Endothelial cell of umbilical vein (primary cell): ENCODE results near the gene SMAD3. TPM values are rescaled to one million over a fixed set of nuclear protein-coding genes. Genes with fewer than 3 reads are reported as not detected.

ENCODE experiments used
- BruUV-seq: library from RNA; stranded (reverse); fragments of 400-500 nt; replicated peaks from 2 replicates; lab custom pipeline; 2021; lab: Mats Ljungman, UMichigan
- CTCF ChIA-PET: fragments of 300-600, 350-600 bp; sonication (Branson Sonifier 250); formaldehyde crosslinking; loops from one replicate; lab custom pipeline; 2021; ENCODE audit warnings: antibody characterized with exemption, inconsistent platforms; lab: Charles Lee
- POLR2A ChIA-PET: fragments of 300-600, 350-600 bp; sonication (Branson Sonifier 250); formaldehyde crosslinking; loops from one replicate; lab custom pipeline; 2021; ENCODE audit warnings: antibody characterized with exemption, inconsistent platforms; lab: Charles Lee
- DNase-seq: peaks from one replicate; pipeline ENCODE4 v3.0.0-alpha.2; 2011; ENCODE audit warnings: low read depth, low spot score
- FAIRE-seq: peaks from 2 replicates; lab custom pipeline; 2011; peaks lifted over from hg19 to GRCh38; lab: Jason Lieb, UNC
- H2AFZ ChIP-seq: 2 replicates; pipeline ENCODE4 v1.6.0; 2012; ENCODE audit warnings: low read depth, low read length, control low read depth, inconsistent platforms
- H3K27ac ChIP-seq: 2 replicates; pipeline ENCODE4 v1.5.1; 2011; ENCODE audit warnings: low read depth, mild to moderate bottlenecking, control low read depth, low read length, moderate library complexity; ENCODE audit not compliant: insufficient read depth
- H3K27me3 ChIP-seq, 2 experiments: 2 replicates each; pipeline versions ENCODE4 v1.6.0 to v1.6.1; 2011; ENCODE audit warnings: low read length in 2 of 2, mixed read lengths in 1 of 2; ENCODE audit not compliant: control insufficient read depth in 2 of 2, insufficient read depth in 2 of 2
- H3K36me3 ChIP-seq, 2 experiments: 2 replicates in 1 of 2; 3 replicates in 1 of 2; pipeline ENCODE4 v1.5.1; 2011; ENCODE audit warnings: low read length in 2 of 2, mild to moderate bottlenecking in 1 of 2, moderate library complexity in 1 of 2; ENCODE audit not compliant: control insufficient read depth in 2 of 2, insufficient read depth in 2 of 2; ENCODE audit errors: extremely low read depth in 1 of 2
- H3K4me1 ChIP-seq: 3 replicates; pipeline ENCODE4 v1.5.1; 2011; ENCODE audit warnings: mild to moderate bottlenecking, low read length; ENCODE audit not compliant: control insufficient read depth, insufficient read depth; ENCODE audit errors: extremely low read depth
- H3K4me2 ChIP-seq: 2 replicates; pipeline ENCODE4 v1.6.1; 2011; ENCODE audit warnings: low read length, control low read depth, mixed read lengths; ENCODE audit not compliant: insufficient read depth
- H3K4me3 ChIP-seq, 3 experiments: fragments of 200-600 bp in 1 of 3; sonication (generic), shearing (Covaris generic) in 1 of 3; replicated peaks in 1 of 3; 2 replicates each; pipeline ENCODE4 v1.5.1; 2011 to 2016; ENCODE audit warnings: control low read depth in 3 of 3, low read length in 3 of 3, mild to moderate bottlenecking in 2 of 3, inconsistent platforms in 1 of 3, low read depth in 1 of 3, moderate library complexity in 1 of 3; ENCODE audit not compliant: insufficient read depth in 1 of 3
- H3K79me2 ChIP-seq: 2 replicates; pipeline ENCODE4 v1.6.0; 2012; ENCODE audit warnings: low read length, inconsistent platforms; ENCODE audit not compliant: control insufficient read depth, insufficient read depth
- H3K9ac ChIP-seq: replicated peaks from 2 replicates; pipeline ENCODE3; 2011; ENCODE audit warnings: low read length, control low read depth; ENCODE audit not compliant: insufficient read depth; ENCODE audit errors: extremely low read depth
- H3K9me1 ChIP-seq: replicated peaks from 3 replicates; pipeline ENCODE4 v1.6.0; 2011; ENCODE audit warnings: mild to moderate bottlenecking, low read length; ENCODE audit not compliant: control insufficient read depth, insufficient read depth; ENCODE audit errors: extremely low read depth
- H3K9me3 ChIP-seq: replicated peaks from 2 replicates; pipeline ENCODE4 v1.5.1; 2012; ENCODE audit warnings: low read length, inconsistent platforms; ENCODE audit not compliant: control insufficient read depth, insufficient read depth
- H4K20me1 ChIP-seq: replicated peaks from 2 replicates; pipeline ENCODE3; 2011; ENCODE audit warnings: mild to moderate bottlenecking, low read length; ENCODE audit not compliant: control insufficient read depth, insufficient read depth; ENCODE audit errors: extremely low read depth
- EZH2 ChIP-seq: IDR thresholded peaks from 2 replicates; pipeline ENCODE4 v1.6.1; 2012; ENCODE audit warnings: borderline replicate concordance, low read depth, mild to moderate bottlenecking, moderate library complexity, low read length, inconsistent platforms; ENCODE audit not compliant: severe bottlenecking
- FOS ChIP-seq: IDR thresholded peaks from 2 replicates; pipeline ENCODE4 v1.6.1; 2011; ENCODE audit warnings: mild to moderate bottlenecking, low read length, moderate library complexity, borderline replicate concordance; ENCODE audit not compliant: insufficient read depth
- GATA2 ChIP-seq: IDR thresholded peaks from 2 replicates; pipeline ENCODE4 v1.7.0; 2011; ENCODE audit warnings: low read depth, mild to moderate bottlenecking, moderate library complexity, mixed read lengths, low read length; ENCODE audit not compliant: insufficient read length, insufficient read depth
- JUN ChIP-seq: IDR thresholded peaks from 2 replicates; pipeline ENCODE4 v1.6.1; 2011; ENCODE audit warnings: borderline replicate concordance, low read depth; ENCODE audit not compliant: insufficient read length, insufficient read depth
- MYC ChIP-seq: IDR thresholded peaks from one replicate; pipeline ENCODE4 v1.6.1; 2011; ENCODE audit warnings: mild to moderate bottlenecking, low read depth, low read length
- POLR2A ChIP-seq: IDR thresholded peaks from 2 replicates; pipeline ENCODE4 v1.6.1; 2012; ENCODE audit warnings: low read depth, mild to moderate bottlenecking, control low read depth, low read length
- POLR2AphosphoS5 ChIP-seq: IDR thresholded peaks from 2 replicates; pipeline ENCODE4 v1.6.1; 2012; ENCODE audit warnings: low read depth, mild to moderate bottlenecking, control low read depth, low read length, moderate library complexity; ENCODE audit not compliant: insufficient read depth
- dilution Hi-C: fragments of 300-500 bp; cut with MboI; formaldehyde crosslinking; loops from one replicate; pipeline ENCODE4 v1.15.0; 2019; ENCODE audit warnings: low sequenced_read_pairs; ENCODE audit not compliant: extremely low pct_ligation_motif_present
- intact Hi-C: fragments of 100-400 bp; cut with micrococcal nuclease; formaldehyde crosslinking; loops from one replicate; pipeline ENCODE4 v1.10.0; 2022
- polyA plus RNA-seq, 4 experiments: library from polyadenylated mRNA; depleted of rRNA in 3 of 4; stranded (reverse) in 3 of 4; unstranded in 1 of 4; fragments of >200 nt; gene quantifications; 2 replicates each; pipeline versions ENCODE4 v1.2.1 to v1.2.3, GENCODE V29; 2011 to 2012; ENCODE audit warnings: missing spikeins in 1 of 4
- total RNA-seq: library from RNA; stranded (reverse); gene quantifications from 2 replicates; pipeline ENCODE4 v1.2.3, GENCODE V29; 2021
- TF ChIP-seq, protein P1 (sequence below), 2 donors: IDR thresholded peaks; 1 replicate in 1 of 2; 2 replicates in 1 of 2; pipeline ENCODE4 v1.5.1; 2011; ENCODE audit warnings: low read length in 2 of 2, mild to moderate bottlenecking in 2 of 2, moderate library complexity in 2 of 2, control low read depth in 1 of 2, inconsistent platforms in 1 of 2, low read depth in 1 of 2; ENCODE audit not compliant: insufficient read depth in 1 of 2; ENCODE audit errors: extremely low read depth in 1 of 2
- TF ChIP-seq, protein P2 (sequence below): IDR thresholded peaks from 2 replicates; pipeline ENCODE4 v1.6.1; 2011; ENCODE audit not compliant: insufficient read depth, insufficient read length

Gene SMAD3
- total and polyA plus RNA-seq, 2 donors (not counting 3 experiments of a cell fraction or from before 2014, with no cell fraction given), result 56.4 to 88.2 TPM

DNA sequence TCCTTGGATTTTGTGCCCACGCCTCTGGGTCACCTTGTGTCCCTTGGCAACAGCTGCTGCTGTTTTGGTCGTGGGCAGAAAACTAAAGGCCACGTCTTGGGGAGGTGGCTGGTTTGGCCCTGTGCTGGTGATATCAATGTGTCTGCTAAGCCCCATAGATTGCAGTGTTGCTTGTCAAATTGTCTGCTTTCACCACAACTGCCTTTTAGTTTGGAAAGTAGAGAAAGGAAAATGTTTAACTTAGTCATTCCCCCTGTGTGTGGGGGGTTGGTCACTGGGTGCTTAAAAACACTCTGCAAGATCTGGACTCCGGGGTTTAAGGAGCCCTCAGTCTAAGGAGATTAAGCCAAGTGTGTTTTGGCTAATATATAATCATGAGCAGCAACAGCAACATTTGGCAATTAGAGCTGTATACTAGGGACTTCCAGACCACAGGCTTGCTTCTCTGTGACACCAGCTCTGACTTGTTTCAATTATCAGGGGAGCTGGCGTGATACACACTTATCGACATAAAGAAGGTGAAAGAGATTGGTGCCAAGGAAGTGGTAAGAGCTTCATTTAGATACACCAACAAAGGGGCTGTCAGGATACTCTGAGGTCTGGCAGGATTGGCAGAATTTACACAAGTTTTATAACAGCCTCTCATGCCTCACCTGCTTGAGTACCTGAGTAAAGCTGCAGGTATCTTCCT, 3.5 kb downstream of the SMAD3 start:
- no TSS peak for BruUV-seq

More for the DNA sequence above, 3.5 kb downstream of the SMAD3 start:
- no peaks in the 10 kb centered on the region for H3K27me3 ChIP-seq
- peaks cover 0 to 4% of the 10 kb centered on the region in 2 experiments for H3K36me3 ChIP-seq
- no peak overlapping the region for H2AFZ ChIP-seq
- FAIRE-seq (no peak), DNase-seq (peak; percentile 24)
- dilution Hi-C loops (no loop called here), intact Hi-C loops (loop anchor here (5.0 to 10.0 kb wide), 2 partner anchors 233 to 366 kb away; no protein-coding TSS in a partner anchor)
- H3K27ac ChIP-seq, result peak overlapping the region; percentile 89
- peak overlapping the region; percentile 96 for H3K9ac ChIP-seq
- H3K9me3 ChIP-seq, result no peaks in the 10 kb centered on the region
- H3K4me2 ChIP-seq, result peak overlapping the region; percentile 94
- no peaks in the 10 kb centered on the region for H3K9me1 ChIP-seq
- TF ChIP-seq FOS (no peak), GATA2 (no peak), MYC (no peak), POLR2AphosphoS5 (no peak), EZH2 (no peak), POLR2A (no peak), JUN (no peak)
- TF ChIP-seq, protein P1, sequence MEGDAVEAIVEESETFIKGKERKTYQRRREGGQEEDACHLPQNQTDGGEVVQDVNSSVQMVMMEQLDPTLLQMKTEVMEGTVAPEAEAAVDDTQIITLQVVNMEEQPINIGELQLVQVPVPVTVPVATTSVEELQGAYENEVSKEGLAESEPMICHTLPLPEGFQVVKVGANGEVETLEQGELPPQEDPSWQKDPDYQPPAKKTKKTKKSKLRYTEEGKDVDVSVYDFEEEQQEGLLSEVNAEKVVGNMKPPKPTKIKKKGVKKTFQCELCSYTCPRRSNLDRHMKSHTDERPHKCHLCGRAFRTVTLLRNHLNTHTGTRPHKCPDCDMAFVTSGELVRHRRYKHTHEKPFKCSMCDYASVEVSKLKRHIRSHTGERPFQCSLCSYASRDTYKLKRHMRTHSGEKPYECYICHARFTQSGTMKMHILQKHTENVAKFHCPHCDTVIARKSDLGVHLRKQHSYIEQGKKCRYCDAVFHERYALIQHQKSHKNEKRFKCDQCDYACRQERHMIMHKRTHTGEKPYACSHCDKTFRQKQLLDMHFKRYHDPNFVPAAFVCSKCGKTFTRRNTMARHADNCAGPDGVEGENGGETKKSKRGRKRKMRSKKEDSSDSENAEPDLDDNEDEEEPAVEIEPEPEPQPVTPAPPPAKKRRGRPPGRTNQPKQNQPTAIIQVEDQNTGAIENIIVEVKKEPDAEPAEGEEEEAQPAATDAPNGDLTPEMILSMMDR (IDR thresholded peaks at IDR 0.05; ENCODE audit: extremely low read depth in 1 of 2, insufficient read depth in 1 of 2, low read depth in 1 of 2, low read length in 2 of 2), result no peak
- TF ChIP-seq, protein P2, sequence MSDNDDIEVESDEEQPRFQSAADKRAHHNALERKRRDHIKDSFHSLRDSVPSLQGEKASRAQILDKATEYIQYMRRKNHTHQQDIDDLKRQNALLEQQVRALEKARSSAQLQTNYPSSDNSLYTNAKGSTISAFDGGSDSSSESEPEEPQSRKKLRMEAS, result no peak
- CTCF ChIA-PET, result interaction anchor here (0.9 to 5.3 kb wide), 7 partner anchors 13 to 125 kb away, joined by 3 to 34 read pairs (median 4); no protein-coding TSS in a partner anchor
- H3K4me1 ChIP-seq, result peaks cover 45% of the 10 kb centered on the region
- peak overlapping the region in 2 of 3 experiments; percentile 83 to 87 for H3K4me3 ChIP-seq
- H3K79me2 ChIP-seq, result peaks cover 79% of the 10 kb centered on the region
- no peaks in the 10 kb centered on the region for H4K20me1 ChIP-seq
- POLR2A ChIA-PET, result interaction anchor here (0.9 to 1.2 kb wide), 2 partner anchors 26 to 33 kb away, joined by 3 read pairs; no protein-coding TSS in a partner anchor
